GM21737 (cell line): ENCODE results near the gene CDRT4.

Source experiments
- ATAC-seq: cut with Tn5 transposase; IDR thresholded peaks from one replicate; pipeline ENCODE4 v1.9.1; 2021; ENCODE audit warnings: mild to moderate bottlenecking, moderate library complexity; ENCODE audit not compliant: unreplicated experiment

Gene CDRT4

GRCh38 chr17:15432807-15433611, 34.4 kb downstream of the CDRT4 start:
- no peak for ATAC-seq

- ATAC-seq, result no peak
These were observed 35.7 kb downstream of the CDRT4 start for GRCh38 chr17:15431766-15432165.

- ATAC-seq, result no peak
These were observed 36.2 kb downstream of the CDRT4 start for GRCh38 chr17:15431196-15431595.

DNA sequence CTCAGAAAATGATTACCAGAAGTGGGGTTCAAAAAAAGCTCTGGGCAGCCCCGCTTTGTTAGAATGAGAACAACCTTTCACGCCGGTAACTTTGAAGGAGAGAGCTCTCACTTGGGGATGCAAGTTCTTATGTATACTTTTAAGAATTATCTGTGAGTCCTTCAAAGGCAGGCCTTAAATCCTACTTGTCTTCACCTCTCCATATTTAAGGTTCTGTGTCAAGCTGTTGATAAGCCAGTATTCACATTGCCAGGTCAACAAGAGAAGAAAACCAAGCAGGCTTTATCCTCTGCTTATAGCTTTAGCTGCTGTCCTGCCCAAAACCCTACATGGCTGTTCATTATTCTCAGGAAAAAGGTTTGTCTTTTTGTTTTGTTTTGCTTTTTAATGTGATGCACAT, 42.9 kb downstream of the CDRT4 start:
- ATAC-seq, result no peak

DNA sequence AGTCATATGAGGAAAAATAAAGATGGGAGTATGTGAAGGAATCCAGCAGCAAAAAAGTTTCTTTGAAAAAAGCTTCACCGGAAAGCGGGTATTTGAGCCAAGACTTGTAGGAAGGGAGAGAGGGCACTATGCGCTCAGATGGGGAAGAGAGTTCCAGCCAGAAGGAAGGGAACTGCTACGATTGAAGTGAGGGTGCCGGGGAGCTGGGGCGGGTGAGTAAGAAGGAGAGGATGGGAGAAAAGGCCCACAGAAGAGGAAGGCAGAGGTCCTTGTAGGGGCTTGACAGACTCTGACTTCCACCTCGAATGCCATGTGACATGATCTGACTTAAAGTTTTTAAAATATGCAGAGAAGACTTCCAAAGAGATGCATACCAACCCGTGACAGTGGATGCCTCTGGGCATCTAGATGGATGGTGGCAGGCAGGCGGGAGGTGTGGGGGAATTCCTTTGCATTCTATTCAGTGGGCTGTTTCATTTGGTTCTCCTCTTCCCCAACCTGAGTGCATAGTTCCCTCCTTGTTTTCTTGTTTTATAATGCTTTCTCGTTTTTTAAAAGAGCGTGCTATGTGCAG, 44.9 kb downstream of the CDRT4 start:
- no peak for ATAC-seq

DNA sequence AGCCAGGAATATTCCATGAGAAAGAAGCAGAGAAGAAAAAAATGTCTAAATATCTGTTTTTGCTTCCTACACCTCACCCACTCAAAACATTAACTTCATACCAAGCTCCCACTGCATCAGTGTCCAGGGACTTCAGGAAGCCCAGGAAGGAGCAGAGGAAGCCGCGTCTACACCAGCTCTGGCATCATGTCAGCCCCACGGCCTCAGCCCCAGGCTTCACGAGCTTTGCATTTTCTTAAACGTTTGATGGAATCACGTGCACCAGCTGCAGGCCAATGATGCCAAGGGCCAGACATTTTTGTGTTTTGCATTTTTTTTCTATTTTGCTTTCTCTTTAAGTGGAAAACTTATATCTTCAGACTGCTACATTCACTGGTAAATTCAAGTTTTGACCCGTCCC, 48.6 kb downstream of the CDRT4 start:
- ATAC-seq, result no peak

DNA sequence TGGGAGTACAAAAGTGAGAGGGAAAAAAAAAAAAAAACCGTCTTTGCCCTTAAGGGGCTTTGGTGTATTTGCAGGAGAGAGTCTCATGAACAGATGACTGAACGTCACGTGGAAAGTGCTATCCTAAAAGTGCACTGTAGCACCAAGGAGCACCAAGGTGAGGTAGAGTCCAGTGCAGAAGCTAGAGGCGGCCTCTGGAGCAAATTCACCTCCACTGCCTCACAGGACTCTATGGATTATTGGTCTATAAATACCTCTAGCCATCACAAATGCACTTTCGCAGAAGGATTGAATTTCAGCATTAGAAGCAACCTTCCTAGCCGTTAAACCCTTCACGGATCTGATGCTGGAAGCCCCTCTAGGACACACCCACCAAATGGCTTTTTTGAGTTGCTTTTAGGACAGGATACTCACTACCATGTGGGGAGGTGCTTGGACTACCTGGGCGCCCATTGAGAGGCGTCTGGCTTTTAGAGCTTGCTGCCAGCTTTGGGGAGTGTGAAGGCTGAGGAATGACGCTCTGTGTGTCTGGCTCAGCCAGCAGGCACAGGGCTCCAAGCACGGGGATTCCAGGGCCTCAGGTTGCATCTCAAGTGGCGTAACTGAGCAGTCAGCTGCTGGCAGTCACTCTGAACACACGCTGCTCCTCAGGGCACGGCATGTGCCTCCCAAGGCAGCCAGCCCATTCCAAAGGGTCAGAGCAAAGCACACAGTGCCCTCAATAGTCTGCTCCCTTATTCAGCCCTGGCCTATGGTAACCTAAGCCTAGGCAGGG, 52.7 kb downstream of the CDRT4 start:
- ATAC-seq, result no peak

DNA sequence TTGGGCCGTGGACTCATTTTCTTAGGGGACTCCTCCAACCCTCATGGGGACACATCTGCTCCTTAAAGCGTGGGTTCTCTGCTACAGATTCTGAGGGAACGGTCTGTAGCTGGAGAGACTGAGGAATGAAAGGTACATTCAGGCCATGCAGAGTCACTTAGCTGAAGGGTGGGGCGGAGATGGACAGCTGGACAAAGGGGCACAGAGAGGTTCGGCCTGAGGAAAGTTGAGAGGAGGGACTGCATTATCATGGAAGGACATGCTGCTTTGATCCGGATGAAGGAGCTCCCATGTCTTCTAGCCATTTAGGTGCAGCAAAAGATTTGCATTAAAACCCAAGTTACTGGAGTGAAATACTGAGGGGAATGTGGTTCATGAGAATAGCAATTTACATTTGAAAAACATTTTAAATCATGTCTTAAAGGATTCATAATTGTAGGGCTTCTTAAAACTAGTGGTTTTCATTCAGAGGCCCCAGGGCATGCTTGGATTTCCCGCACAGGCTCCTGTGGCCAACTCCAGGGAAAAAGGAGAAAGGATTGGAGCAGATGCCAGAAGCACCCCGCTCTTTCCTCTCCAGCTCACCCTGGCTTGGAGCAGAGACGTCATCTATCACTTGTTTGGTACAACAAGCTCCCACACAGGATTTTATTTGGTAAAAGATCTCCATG, 54.2 kb downstream of the CDRT4 start:
- no peak for ATAC-seq

GRCh38 chr17:15412606-15413005, 54.8 kb downstream of the CDRT4 start:
- no peak for ATAC-seq

DNA sequence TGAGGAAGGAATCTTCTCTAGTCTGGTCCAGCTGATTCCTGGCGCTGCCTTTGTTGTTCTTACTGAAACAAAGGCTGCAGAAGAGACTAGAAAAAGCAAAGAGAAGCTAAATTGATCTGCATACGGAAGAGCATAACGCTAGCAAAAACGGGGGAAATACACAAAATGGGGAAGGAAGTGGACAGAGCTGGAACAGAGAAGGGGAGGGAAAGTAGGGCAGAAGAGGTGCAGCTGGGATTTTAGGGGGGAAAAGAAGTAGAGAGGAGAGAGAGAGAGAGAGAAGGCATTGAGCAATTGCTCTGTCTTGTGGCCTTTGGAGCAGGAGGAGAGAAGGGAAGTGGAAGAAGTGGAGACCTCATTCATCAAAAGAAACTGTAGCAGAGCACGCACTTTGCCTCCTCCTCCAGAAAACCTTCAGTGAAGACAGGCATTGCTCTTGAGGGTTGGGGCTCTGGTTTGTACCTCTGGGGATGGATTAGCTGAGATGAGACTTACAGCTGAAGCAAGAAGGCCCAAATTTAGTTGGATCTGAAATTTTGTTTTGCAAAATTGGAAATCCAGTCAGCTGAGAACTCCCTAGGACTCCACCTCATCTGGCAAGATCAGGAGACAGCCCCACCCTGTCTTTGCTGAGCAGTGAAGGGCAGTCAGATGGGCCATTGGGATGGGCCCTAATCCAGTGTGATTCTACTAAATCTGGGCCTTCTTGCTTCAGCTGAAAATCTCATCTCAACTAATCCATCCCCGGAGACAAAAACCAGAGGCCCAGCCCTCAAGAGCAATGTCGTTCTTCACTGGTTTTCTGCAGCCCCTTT, 55.8 kb downstream of the CDRT4 start:
- ATAC-seq, result no peak

DNA sequence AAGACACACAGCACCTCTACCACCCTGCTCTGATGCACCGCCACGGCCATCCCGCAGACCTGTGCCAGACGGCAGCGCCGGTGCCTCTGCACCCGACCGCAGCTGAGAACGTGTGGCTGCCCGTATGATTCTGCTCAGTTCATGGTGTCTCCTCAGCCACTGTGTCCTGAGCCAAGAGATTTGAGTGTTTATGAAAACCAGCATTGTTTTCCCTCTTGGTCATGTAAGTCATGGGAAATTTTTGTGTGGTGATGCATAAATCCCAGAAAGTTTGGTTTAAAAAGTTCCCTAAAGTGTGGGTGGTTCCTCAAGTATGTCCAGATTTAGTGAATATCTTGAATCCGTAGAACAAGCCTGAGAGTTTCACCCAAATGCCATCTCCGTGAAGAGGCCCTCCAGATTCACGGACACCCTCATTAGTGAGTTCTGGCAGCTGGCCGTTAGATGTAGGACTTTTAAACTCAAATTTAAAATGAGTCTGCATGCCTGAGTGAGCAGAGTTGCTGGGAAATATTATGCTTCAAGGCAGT, 57.6 kb downstream of the CDRT4 start:
- no peak for ATAC-seq

GRCh38 chr17:15408803-15409202, 58.6 kb downstream of the CDRT4 start:
- no peak for ATAC-seq

- no peak for ATAC-seq
These were observed 61.3 kb downstream of the CDRT4 start for GRCh38 chr17:15406081-15406480.

GRCh38 chr17:15405058-15405415, 62.4 kb downstream of the CDRT4 start:
- no peak for ATAC-seq

GRCh38 chr17:15404106-15405057, 63.0 kb downstream of the CDRT4 start:
- ATAC-seq, result no peak

DNA sequence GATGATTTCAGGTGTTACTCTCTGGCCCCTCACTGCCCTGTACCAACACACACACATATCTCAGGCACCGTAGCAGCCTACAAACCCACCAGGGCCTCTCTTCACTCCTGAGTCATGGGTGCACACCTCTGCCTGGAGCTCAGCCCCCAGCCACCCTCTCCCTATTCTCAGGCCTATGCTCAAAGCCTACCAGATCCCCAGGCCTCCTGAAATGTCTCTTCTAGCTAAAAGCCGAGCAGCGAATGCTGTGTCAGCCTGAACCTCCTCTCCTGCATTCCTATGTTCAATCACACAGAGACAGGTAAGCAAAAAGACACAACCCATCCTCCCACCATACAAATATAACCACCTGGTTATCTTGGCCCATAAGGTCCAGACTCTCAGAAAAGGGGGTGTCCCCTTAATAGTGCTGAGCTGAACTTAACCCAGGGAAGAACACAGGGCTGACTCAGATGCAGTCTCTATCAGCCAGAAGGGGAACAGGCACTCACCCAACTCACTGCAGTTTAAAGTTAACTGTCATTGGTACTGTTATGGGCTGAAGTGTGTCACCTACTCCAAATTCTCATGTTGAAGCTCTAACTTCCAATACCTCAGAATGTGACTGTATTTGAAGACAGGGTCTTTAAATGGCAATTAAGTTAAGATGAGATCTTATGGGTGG, 64.0 kb downstream of the CDRT4 start:
- no peak for ATAC-seq

DNA sequence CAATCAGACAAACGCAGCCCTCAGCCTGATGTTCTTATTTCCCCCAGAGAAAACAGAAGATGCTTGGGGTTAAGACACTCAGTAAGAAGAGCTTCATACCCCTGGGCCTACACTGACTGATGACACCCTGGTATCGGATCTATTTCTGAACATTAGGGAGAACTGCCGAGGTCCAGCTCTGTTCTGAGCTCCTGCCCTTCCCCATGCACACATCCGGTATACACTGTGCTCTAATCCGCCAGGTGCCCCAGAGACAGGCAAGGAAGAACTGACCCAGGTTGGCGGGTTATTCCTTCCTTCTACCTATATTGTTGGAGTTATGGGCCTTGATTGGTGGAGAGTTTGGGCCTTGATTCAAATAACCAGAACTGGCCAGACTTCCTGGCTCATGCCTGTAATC, 68.0 kb downstream of the CDRT4 start:
- no peak for ATAC-seq

DNA sequence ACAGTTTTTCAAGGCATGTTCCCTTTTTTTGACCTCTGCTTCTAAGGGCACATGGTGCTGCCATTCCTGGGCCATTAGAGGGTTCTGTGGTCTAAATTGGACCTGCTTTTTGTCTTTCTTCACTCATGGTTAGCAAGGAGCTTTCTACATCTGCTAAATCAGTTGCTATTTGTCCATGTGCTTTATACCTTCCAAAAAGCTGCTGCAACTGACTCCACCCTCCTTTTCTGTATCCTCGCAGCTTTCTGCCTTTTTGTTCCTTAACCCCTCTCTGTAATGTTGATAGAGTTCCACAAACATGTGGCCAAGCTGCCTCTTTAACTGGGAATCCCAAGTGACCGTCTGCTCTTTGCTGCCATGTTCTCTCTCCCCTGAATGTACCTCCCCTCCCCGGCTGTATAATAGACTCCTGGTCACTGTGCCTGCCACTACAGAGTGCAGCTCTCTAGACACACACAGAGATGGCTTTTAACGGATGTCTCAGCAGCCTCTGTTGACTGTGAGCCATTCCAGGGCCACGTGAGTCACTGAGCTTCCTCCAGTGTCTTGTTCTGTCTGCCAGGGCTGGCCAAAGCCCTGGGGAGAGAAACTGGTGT, 68.6 kb downstream of the CDRT4 start:
- no peak for ATAC-seq
